Panc1 (cell line): ENCODE data around the gene UBASH3B. TPM values are rescaled to one million over a fixed set of nuclear protein-coding genes. Genes with fewer than 3 reads are reported as not detected.

Experiments used
- ATAC-seq: fragments of 200-7000 bp; cut with Tn5 transposase; 2 replicates; pipeline ENCODE4 v1.9.1; 2020; ENCODE audit warnings: mild to moderate bottlenecking, moderate library complexity
- BruUV-seq: library from RNA; stranded (reverse); fragments of 400-500 nt; replicated peaks from 2 replicates; lab custom pipeline; 2021; lab: Mats Ljungman, UMichigan
- CTCF ChIA-PET: fragments of 300-600 bp; sonication (Branson Sonifier 250); formaldehyde crosslinking; loops from one replicate; lab custom pipeline; 2022; ENCODE audit warnings: antibody characterized with exemption; lab: Charles Lee
- POLR2A ChIA-PET: fragments of 300-600 bp; sonication (Branson Sonifier 250); formaldehyde crosslinking; loops from one replicate; lab custom pipeline; 2022; ENCODE audit warnings: antibody characterized with exemption; lab: Charles Lee
- DNase-seq: peaks from one replicate; pipeline ENCODE4 v3.0.0-alpha.2; 2010; ENCODE audit warnings: low read depth, low spot score
- H3K27ac ChIP-seq: 2 replicates; pipeline ENCODE4 v1.5.1; 2011; ENCODE audit warnings: mild to moderate bottlenecking, low read length, inconsistent platforms
- H3K27me3 ChIP-seq: fragments of 200-500 bp; sonication (Bioruptor generic); 2 replicates; pipeline ENCODE4 v1.6.0; 2014; ENCODE audit warnings: low read length, inconsistent platforms; ENCODE audit not compliant: control insufficient read depth, insufficient read depth
- H3K36me3 ChIP-seq: fragments of 200-500 bp; sonication (Bioruptor generic); 2 replicates; pipeline ENCODE4 v1.5.1; 2014; ENCODE audit warnings: inconsistent platforms, mild to moderate bottlenecking, low read length, moderate library complexity; ENCODE audit not compliant: control insufficient read depth, insufficient read depth
- H3K4me1 ChIP-seq: 2 replicates; pipeline ENCODE4 v1.5.1; 2011; ENCODE audit warnings: inconsistent platforms, mild to moderate bottlenecking, low read length, moderate library complexity; ENCODE audit not compliant: control insufficient read depth, insufficient read depth
- H3K4me3 ChIP-seq, 2 experiments: 2 replicates each; pipeline ENCODE4 v1.5.1; 2011 to 2012; ENCODE audit warnings: low read depth in 2 of 2, low read length in 2 of 2, mild to moderate bottlenecking in 2 of 2, inconsistent platforms in 1 of 2, moderate library complexity in 1 of 2
- H3K9me3 ChIP-seq: fragments of 200-500 bp; sonication (Bioruptor generic); 2 replicates; pipeline ENCODE4 v1.5.1; 2014; ENCODE audit warnings: low read depth, mild to moderate bottlenecking, inconsistent platforms, low read length, moderate library complexity; ENCODE audit not compliant: control insufficient read depth, insufficient read depth
- POLR2AphosphoS5 ChIP-seq: IDR thresholded peaks from 2 replicates; pipeline ENCODE4 v1.6.1; 2012; ENCODE audit warnings: mild to moderate bottlenecking, low read depth, low read length, moderate library complexity
- SIN3A ChIP-seq: IDR thresholded peaks from 2 replicates; pipeline ENCODE4 v1.6.1; 2012; ENCODE audit warnings: low read depth, mild to moderate bottlenecking, low read length, moderate library complexity, borderline replicate concordance; ENCODE audit not compliant: insufficient read depth
- TCF7L2 ChIP-seq: IDR thresholded peaks from 2 replicates; pipeline ENCODE4 v1.6.1; 2011; ENCODE audit warnings: mild to moderate bottlenecking, low read depth, low read length, inconsistent platforms
- in situ Hi-C: cut with HindIII; loops from 2 replicates; pipeline ENCODE4 v1.10.0; 2016; ENCODE audit warnings: low sequenced_read_pairs, low pct_unique_long_range_greater_than_20kb
- intact Hi-C: fragments of 100-400 bp; cut with micrococcal nuclease; formaldehyde crosslinking; loops from one replicate; pipeline ENCODE4 v1.10.0; 2022; ENCODE audit not compliant: unreplicated experiment
- total RNA-seq: library from RNA; stranded (reverse); gene quantifications from one replicate; pipeline ENCODE4 v1.2.1, GENCODE V29; 2021; ENCODE audit not compliant: unreplicated experiment
- TF ChIP-seq, protein P1 (sequence below): fragments of 450-650 bp; IDR thresholded peaks from 2 replicates; pipeline ENCODE4 v1.5.1; 2017; ENCODE audit warnings: mild to moderate bottlenecking
- TF ChIP-seq, protein P2 (sequence below), 2 experiments: IDR thresholded peaks; 2 replicates each; pipeline ENCODE4 v1.6.1; 2011 to 2012; ENCODE audit warnings: low read depth in 2 of 2, control low read depth in 1 of 2, low read length in 1 of 2, mild to moderate bottlenecking in 1 of 2, moderate library complexity in 1 of 2; ENCODE audit not compliant: insufficient read depth in 1 of 2

Gene UBASH3B
- total RNA-seq, 1 experiment from 2014 or later = 55.1 TPM

DNA sequence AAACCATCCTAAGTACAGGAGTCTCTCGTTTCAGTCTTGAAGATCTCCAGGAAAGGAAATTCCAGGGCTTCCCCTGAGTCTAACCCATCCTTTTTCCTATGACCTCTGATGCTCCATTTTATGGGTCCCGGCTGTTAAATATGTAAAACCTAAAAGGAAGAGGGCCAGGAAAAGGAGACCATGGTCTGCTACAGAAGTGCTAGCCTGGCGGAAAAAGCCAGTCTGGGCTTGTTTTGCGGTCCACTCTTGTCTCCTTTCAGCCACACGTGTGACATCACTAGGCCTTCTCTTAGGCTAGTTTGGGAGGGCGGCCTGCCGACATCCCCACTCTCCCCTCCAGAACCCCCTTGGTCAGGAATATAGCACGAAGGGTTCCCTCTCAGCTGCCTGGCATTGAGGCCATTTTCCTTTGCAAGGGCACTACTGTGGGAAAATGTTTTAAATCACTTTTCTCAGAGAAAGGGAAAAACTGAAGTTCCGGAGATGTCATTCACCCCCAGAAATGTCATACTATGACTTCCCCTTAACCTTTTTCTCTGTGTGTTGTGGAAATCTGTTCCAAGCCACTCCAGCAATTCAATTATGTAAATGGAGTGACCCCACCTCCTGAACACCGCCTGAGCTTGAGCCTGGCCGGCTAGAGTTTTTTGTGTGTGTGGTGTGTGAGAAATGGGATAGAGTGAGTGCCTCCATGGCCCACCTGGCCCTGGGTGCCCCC, 86.9 kb downstream of the UBASH3B start:
- H3K36me3 ChIP-seq = no peaks in the 10 kb centered on the region
- H3K4me1 ChIP-seq = no peaks in the 10 kb centered on the region; the same call in 1 of the 2 replicates
- in situ Hi-C loops = no loop called here
- ChIA-PET POLR2A (no interaction called here), CTCF (no interaction called here)
- no peaks in the 10 kb centered on the region for H3K9me3 ChIP-seq
- ATAC-seq = no peak
- intact Hi-C loops = no loop called here
- TF ChIP-seq, protein P1, sequence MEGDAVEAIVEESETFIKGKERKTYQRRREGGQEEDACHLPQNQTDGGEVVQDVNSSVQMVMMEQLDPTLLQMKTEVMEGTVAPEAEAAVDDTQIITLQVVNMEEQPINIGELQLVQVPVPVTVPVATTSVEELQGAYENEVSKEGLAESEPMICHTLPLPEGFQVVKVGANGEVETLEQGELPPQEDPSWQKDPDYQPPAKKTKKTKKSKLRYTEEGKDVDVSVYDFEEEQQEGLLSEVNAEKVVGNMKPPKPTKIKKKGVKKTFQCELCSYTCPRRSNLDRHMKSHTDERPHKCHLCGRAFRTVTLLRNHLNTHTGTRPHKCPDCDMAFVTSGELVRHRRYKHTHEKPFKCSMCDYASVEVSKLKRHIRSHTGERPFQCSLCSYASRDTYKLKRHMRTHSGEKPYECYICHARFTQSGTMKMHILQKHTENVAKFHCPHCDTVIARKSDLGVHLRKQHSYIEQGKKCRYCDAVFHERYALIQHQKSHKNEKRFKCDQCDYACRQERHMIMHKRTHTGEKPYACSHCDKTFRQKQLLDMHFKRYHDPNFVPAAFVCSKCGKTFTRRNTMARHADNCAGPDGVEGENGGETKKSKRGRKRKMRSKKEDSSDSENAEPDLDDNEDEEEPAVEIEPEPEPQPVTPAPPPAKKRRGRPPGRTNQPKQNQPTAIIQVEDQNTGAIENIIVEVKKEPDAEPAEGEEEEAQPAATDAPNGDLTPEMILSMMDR = no peak
- TF ChIP-seq, protein P2, sequence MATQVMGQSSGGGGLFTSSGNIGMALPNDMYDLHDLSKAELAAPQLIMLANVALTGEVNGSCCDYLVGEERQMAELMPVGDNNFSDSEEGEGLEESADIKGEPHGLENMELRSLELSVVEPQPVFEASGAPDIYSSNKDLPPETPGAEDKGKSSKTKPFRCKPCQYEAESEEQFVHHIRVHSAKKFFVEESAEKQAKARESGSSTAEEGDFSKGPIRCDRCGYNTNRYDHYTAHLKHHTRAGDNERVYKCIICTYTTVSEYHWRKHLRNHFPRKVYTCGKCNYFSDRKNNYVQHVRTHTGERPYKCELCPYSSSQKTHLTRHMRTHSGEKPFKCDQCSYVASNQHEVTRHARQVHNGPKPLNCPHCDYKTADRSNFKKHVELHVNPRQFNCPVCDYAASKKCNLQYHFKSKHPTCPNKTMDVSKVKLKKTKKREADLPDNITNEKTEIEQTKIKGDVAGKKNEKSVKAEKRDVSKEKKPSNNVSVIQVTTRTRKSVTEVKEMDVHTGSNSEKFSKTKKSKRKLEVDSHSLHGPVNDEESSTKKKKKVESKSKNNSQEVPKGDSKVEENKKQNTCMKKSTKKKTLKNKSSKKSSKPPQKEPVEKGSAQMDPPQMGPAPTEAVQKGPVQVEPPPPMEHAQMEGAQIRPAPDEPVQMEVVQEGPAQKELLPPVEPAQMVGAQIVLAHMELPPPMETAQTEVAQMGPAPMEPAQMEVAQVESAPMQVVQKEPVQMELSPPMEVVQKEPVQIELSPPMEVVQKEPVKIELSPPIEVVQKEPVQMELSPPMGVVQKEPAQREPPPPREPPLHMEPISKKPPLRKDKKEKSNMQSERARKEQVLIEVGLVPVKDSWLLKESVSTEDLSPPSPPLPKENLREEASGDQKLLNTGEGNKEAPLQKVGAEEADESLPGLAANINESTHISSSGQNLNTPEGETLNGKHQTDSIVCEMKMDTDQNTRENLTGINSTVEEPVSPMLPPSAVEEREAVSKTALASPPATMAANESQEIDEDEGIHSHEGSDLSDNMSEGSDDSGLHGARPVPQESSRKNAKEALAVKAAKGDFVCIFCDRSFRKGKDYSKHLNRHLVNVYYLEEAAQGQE (IDR thresholded peaks at IDR 0.05; ENCODE audit: insufficient read depth in 1 of 2, low read depth in 2 of 2, low read length in 1 of 2) = no peak
- no peak for TF ChIP-seq TCF7L2
- no peak for TF ChIP-seq POLR2AphosphoS5
- TF ChIP-seq SIN3A = no peak
- no peaks in the 10 kb centered on the region for H3K27me3 ChIP-seq
- no peak overlapping the region for H3K27ac ChIP-seq
- BruUV-seq = no TSS peak
- no peak overlapping the region for H3K4me3 ChIP-seq
- DNase-seq = no peak

DNA sequence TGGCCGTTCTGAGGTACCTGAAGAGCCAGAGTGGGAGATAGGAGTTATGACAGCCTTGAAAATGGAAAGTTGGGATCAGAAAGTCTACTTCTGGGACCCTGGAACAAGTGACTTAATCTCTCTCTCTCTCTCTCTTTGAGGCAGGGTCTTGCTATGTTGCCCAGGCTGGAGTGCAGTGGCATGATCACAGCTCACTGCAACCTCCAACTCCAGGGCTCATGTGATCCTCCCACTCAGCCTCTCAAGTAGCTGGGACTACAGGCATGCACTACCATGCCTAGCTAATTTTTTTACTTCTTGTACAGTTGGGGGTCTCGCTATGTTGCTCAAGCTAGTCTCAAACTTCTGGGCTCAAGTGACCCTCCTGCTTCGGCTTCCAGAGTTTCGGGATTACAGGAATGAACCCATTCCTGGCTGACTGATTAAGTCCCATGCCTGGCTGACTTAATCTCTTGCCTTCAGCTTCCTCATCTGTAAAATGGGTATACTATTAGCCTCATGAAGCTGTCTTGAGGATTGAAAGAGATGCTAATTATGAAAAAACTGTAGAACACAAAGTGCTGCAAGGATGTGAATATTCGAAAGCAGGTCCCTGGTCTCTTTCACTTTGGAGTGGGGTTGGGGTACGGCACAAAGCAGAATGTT, 87.7 kb downstream of the UBASH3B start:
- Histone ChIP-seq H3K4me3 (no peak overlapping the region), H3K27ac (no peak overlapping the region), H3K9me3 (no peaks in the 10 kb centered on the region), H3K36me3 (no peaks in the 10 kb centered on the region), H3K27me3 (no peaks in the 10 kb centered on the region), H3K4me1 (no peaks in the 10 kb centered on the region; the same call in 1 of the 2 replicates)
- no peak for DNase-seq
- in situ Hi-C loops (no loop called here), intact Hi-C loops (no loop called here)
- ChIA-PET POLR2A (no interaction called here), CTCF (no interaction called here)
- no TSS peak for BruUV-seq
- TF ChIP-seq TCF7L2 (no peak), SIN3A (no peak), POLR2AphosphoS5 (no peak)
- TF ChIP-seq, protein P1 = no peak
- TF ChIP-seq, protein P2 (IDR thresholded peaks at IDR 0.05; ENCODE audit: insufficient read depth in 1 of 2, low read depth in 2 of 2, low read length in 1 of 2) = no peak
- ATAC-seq = no peak
